HepG2 (cell line): ENCODE data around the gene C11orf21. TPM values are rescaled to one million over a fixed set of nuclear protein-coding genes. Genes with fewer than 3 reads are reported as not detected.
A peak's percentile ranks its signal among the peaks of the same experiment; 100 is the strongest.

Source experiments
- ATAD3A ChIP-seq: sonication (generic); formaldehyde crosslinking; IDR thresholded peaks from 2 replicates; pipeline ENCODE4 v1.4.0; 2020; ENCODE audit warnings: missing genetic modification reagents
- BORCS8-MEF2B ChIP-seq: sonication (generic); formaldehyde crosslinking; IDR thresholded peaks from 2 replicates; pipeline ENCODE4 v1.8.0; 2022; ENCODE audit warnings: mild to moderate bottlenecking, missing genetic modification reagents
- DNMT1 ChIP-seq: sonication (generic); formaldehyde crosslinking; IDR thresholded peaks from 2 replicates; pipeline ENCODE4 v1.5.1; 2020; ENCODE audit warnings: mild to moderate bottlenecking, missing genetic modification reagents
- GATAD1 ChIP-seq: IDR thresholded peaks from 2 replicates; pipeline ENCODE4 v1.6.1; 2016; ENCODE audit warnings: missing genetic modification reagents, missing compliant biosample characterization
- KAT7 ChIP-seq: IDR thresholded peaks from 2 replicates; pipeline ENCODE4 v1.6.1; 2018; ENCODE audit warnings: borderline replicate concordance, missing compliant biosample characterization
- KDM2A ChIP-seq: sonication (generic); formaldehyde crosslinking; IDR thresholded peaks from 2 replicates; pipeline ENCODE4 v1.4.0; 2020; ENCODE audit warnings: low read depth, missing genetic modification reagents, borderline replicate concordance
- ONECUT2 ChIP-seq: sonication (generic); formaldehyde crosslinking; IDR thresholded peaks from 2 replicates; pipeline ENCODE4 v1.4.0; 2020; ENCODE audit warnings: missing genetic modification reagents
- PITX1 ChIP-seq: sonication (generic); formaldehyde crosslinking; IDR thresholded peaks from 2 replicates; pipeline ENCODE4 v1.5.1; 2020; ENCODE audit warnings: mild to moderate bottlenecking, missing genetic modification reagents
- TBL1XR1 ChIP-seq: fragments of 150-350 bp; IDR thresholded peaks from 2 replicates; pipeline ENCODE4 v1.6.1; 2014; ENCODE audit warnings: borderline replicate concordance, low read length; ENCODE audit not compliant: partially characterized antibody
- ZBTB42 ChIP-seq: sonication (generic); formaldehyde crosslinking; IDR thresholded peaks from 2 replicates; pipeline ENCODE4 v1.5.0; 2020; ENCODE audit warnings: mild to moderate bottlenecking, missing genetic modification reagents
- ZFP1 ChIP-seq: IDR thresholded peaks from 2 replicates; pipeline ENCODE4 v1.6.1; 2016
- ZFP36 ChIP-seq: fragments of 150-350 bp; IDR thresholded peaks from 2 replicates; pipeline ENCODE4 v1.6.1; 2018; ENCODE audit warnings: borderline replicate concordance, low read length, low read depth; ENCODE audit not compliant: partially characterized antibody
- ZNF256 ChIP-seq: sonication (generic); formaldehyde crosslinking; conservative IDR thresholded peaks from 2 replicates; pipeline ENCODE4 v1.4.0; 2020; ENCODE audit warnings: missing genetic modification reagents
- ZNF589 ChIP-seq: sonication (generic); formaldehyde crosslinking; conservative IDR thresholded peaks from 2 replicates; pipeline ENCODE4 v1.8.0; 2022; ENCODE audit warnings: mild to moderate bottlenecking, moderate library complexity, missing genetic modification reagents
- ZNF713 ChIP-seq: sonication (generic); formaldehyde crosslinking; IDR thresholded peaks from 2 replicates; pipeline ENCODE4 v1.4.0; 2020; ENCODE audit warnings: mild to moderate bottlenecking, missing genetic modification reagents
- ZNF891 ChIP-seq: sonication (generic); formaldehyde crosslinking; IDR thresholded peaks from 2 replicates; pipeline ENCODE4 v1.5.0; 2020; ENCODE audit warnings: mild to moderate bottlenecking, missing genetic modification reagents
- polyA plus RNA-seq, 8 experiments: library from polyadenylated mRNA; depleted of rRNA in 3 of 8; stranded (reverse) in 7 of 8; unstranded in 1 of 8; fragments of >200 nt; fragmentation: Illumina TruSeq in 4 of 8; extraction: Trizol in 4 of 8; gene quantifications; 2 replicates each; pipeline versions ENCODE4 v1.2.1 to v1.2.3, GENCODE V29; 2011 to 2016; ENCODE audit warnings: low read depth in 4 of 8, missing spikeins in 1 of 8, mixed read lengths in 1 of 8; ENCODE audit not compliant: insufficient read depth in 1 of 8
- total RNA-seq, 5 experiments: library from RNA; depleted of rRNA; stranded (reverse); fragments of >200 nt; fragmentation: Illumina TruSeq; extraction: Trizol; gene quantifications; 2 replicates each; pipeline ENCODE4 v1.2.3, GENCODE V29; 2016; ENCODE audit warnings: low read depth in 1 of 5
- TF ChIP-seq, protein P1 (sequence below): sonication (generic); formaldehyde crosslinking; conservative IDR thresholded peaks from 2 replicates; pipeline ENCODE4 v1.4.0; 2020; ENCODE audit warnings: missing genetic modification reagents
- TF ChIP-seq, protein P2 (sequence below): sonication (generic); formaldehyde crosslinking; IDR thresholded peaks from 2 replicates; pipeline ENCODE4 v1.5.1; 2020; ENCODE audit warnings: missing genetic modification reagents, mild to moderate bottlenecking, borderline replicate concordance
- TF ChIP-seq, protein P3 (sequence below): IDR thresholded peaks from 2 replicates; pipeline ENCODE4 v1.6.1; 2016; ENCODE audit warnings: low read depth, control low read depth
- TF ChIP-seq, protein P4 (sequence below): sonication (generic); formaldehyde crosslinking; IDR thresholded peaks from 2 replicates; pipeline ENCODE4 v1.8.0; 2022; ENCODE audit warnings: mild to moderate bottlenecking, missing genetic modification reagents, borderline replicate concordance
- TF ChIP-seq, protein P5 (sequence below): sonication (generic); formaldehyde crosslinking; IDR thresholded peaks from 2 replicates; pipeline ENCODE4 v1.4.0; 2020; ENCODE audit warnings: missing genetic modification reagents

The C11orf21 gene
- total and polyA plus RNA-seq, 2 of the 13 experiments (the other 11 are each of a cell fraction or from before 2014, with no cell fraction given) = 0.08 TPM; not detected in 1

DNA sequence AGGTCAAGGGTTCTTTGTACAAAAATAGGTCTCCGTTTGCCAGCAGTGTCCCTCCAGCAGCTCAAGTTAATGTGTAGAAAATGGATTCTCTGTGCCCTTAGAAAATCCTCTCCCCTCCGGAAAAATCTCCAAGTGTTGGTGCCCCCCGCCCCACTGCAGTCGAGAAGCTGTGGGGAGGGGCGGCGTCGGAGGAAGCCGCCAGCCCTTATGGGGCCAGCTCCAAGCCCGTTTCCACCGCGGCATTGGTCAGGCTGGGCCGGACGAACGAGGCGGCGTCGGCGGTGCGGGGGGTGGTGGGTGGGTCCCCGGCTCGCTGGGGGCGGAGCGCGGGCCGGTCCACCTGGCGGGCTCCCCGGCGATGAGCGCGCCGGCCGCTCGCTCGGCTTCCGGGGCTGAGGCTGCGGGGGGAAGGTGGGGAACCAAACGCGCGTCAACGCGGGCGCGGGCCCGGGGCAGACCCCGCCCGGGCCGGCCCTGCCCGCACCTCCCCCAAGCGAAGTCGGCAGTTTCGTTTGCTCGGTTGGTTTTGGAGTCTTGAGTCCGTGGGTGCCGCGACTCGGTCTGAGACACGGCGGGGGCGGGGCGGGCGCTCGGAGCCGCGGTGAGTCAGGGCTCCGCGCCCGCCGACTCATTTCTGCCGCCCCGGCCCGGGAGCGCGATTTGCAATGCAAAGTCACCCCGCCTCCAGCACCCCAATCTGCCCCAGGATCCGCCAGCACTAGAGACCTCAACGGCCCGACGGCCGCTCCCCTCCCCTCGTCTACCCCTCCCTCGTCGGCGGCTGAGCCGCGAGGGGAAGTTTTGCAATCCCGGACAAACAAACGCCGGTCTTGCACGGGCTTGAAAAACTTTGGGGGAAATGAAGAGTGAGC lies 32.8 kb downstream of the C11orf21 start (continued):
- TF ChIP-seq, protein P1, sequence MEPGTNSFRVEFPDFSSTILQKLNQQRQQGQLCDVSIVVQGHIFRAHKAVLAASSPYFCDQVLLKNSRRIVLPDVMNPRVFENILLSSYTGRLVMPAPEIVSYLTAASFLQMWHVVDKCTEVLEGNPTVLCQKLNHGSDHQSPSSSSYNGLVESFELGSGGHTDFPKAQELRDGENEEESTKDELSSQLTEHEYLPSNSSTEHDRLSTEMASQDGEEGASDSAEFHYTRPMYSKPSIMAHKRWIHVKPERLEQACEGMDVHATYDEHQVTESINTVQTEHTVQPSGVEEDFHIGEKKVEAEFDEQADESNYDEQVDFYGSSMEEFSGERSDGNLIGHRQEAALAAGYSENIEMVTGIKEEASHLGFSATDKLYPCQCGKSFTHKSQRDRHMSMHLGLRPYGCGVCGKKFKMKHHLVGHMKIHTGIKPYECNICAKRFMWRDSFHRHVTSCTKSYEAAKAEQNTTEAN = no peak
- TF ChIP-seq ZNF256 (CRISPR knock-in tag) (no peak), KAT7 (CRISPR knock-in tag) (no peak), TBL1XR1 (no peak), DNMT1 (no peak), KDM2A (CRISPR knock-in tag) (peak; percentile 68), ONECUT2 (CRISPR knock-in tag) (no peak), ZBTB42 (CRISPR knock-in tag) (no peak), ZNF713 (CRISPR knock-in tag) (no peak), BORCS8-MEF2B (CRISPR knock-in tag) (peak; percentile 65), ZNF589 (CRISPR knock-in tag) (no peak), ZNF891 (no peak), ATAD3A (CRISPR knock-in tag) (no peak), PITX1 (CRISPR knock-in tag) (0 out of 2 replicates have a peak, but pooled peaks have one; percentile 32), ZFP36 (no peak), ZFP1 (CRISPR knock-in tag) (no peak), GATAD1 (CRISPR knock-in tag) (peak; percentile 61; the same call in 1 of the 2 replicates)
- TF ChIP-seq, protein P2, sequence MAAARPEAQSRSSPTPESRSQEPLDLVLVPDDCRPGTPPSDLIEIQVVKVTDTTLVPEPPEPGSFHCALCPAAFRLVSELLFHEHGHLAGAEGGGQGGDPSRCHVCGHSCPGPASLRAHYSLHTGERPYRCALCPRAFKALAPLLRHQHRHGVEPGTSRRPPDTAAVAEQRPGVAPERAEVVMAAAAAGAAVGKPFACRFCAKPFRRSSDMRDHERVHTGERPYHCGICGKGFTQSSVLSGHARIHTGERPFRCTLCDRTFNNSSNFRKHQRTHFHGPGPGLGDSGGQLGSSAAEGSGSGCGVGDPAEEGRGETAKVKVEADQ (CRISPR knock-in tag) = 0 out of 2 replicates have a peak, but pooled peaks have one; percentile 27
- TF ChIP-seq, protein P3, sequence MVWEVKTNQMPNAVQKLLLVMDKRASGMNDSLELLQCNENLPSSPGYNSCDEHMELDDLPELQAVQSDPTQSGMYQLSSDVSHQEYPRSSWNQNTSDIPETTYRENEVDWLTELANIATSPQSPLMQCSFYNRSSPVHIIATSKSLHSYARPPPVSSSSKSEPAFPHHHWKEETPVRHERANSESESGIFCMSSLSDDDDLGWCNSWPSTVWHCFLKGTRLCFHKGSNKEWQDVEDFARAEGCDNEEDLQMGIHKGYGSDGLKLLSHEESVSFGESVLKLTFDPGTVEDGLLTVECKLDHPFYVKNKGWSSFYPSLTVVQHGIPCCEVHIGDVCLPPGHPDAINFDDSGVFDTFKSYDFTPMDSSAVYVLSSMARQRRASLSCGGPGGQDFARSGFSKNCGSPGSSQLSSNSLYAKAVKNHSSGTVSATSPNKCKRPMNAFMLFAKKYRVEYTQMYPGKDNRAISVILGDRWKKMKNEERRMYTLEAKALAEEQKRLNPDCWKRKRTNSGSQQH (CRISPR knock-in tag) = no peak
- TF ChIP-seq, protein P4, sequence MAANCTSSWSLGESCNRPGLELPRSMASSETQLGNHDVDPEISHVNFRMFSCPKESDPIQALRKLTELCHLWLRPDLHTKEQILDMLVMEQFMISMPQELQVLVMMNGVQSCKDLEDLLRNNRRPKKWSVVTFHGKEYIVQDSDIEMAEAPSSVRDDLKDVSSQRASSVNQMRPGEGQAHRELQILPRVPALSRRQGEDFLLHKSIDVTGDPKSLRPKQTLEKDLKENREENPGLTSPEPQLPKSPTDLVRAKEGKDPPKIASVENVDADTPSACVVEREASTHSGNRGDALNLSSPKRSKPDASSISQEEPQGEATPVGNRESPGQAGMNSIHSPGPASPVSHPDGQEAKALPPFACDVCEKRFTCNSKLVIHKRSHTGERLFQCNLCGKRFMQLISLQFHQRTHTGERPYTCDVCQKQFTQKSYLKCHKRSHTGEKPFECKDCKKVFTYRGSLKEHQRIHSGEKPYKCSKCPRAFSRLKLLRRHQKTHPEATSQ (CRISPR knock-in tag) = no peak
- TF ChIP-seq, protein P5, sequence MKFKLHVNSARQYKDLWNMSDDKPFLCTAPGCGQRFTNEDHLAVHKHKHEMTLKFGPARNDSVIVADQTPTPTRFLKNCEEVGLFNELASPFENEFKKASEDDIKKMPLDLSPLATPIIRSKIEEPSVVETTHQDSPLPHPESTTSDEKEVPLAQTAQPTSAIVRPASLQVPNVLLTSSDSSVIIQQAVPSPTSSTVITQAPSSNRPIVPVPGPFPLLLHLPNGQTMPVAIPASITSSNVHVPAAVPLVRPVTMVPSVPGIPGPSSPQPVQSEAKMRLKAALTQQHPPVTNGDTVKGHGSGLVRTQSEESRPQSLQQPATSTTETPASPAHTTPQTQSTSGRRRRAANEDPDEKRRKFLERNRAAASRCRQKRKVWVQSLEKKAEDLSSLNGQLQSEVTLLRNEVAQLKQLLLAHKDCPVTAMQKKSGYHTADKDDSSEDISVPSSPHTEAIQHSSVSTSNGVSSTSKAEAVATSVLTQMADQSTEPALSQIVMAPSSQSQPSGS (CRISPR knock-in tag) = peak; percentile 60
